T-helper 17 cell (primary cell): ENCODE measurements around the gene ZNF432. TPM values are rescaled to one million over a fixed set of nuclear protein-coding genes. Genes with fewer than 3 reads are reported as not detected.
"Not testable (repeated sequence)": the region's sequence is repeated elsewhere in the genome, so short reads cannot be mapped to it uniquely, and the experiment has no call there.

Source experiments
- ATAC-seq: fragments of 150-1000 bp; cut with Tn5 transposase; 2 replicates; pipeline ENCODE4 v1.10.0; 2021; ENCODE audit warnings: mild to moderate bottlenecking, moderate library complexity
- DNase-seq, 3 donors: peaks; one replicate each; pipeline versions ENCODE4 v3.0.0 to v3.0.0-alpha.2; 2020 to 2021
- H3K9me3 ChIP-seq: one replicate; pipeline ENCODE4 v1.7.0; 2013; ENCODE audit warnings: low read length, mild to moderate bottlenecking; ENCODE audit not compliant: control insufficient read depth, poor library complexity, severe bottlenecking
- H3K27ac Mint-ChIP-seq: one replicate; pipeline ENCODE4 v1.8.0; 2022; ENCODE audit warnings: mild to moderate bottlenecking, moderate library complexity, mixed read lengths
- H3K27me3 Mint-ChIP-seq: one replicate; pipeline ENCODE4 v1.8.0; 2022; ENCODE audit warnings: mixed read lengths
- H3K36me3 Mint-ChIP-seq: one replicate; pipeline ENCODE4 v1.8.0; 2022; ENCODE audit warnings: low read depth, mixed read lengths
- H3K4me1 Mint-ChIP-seq: one replicate; pipeline ENCODE4 v1.8.0; 2022; ENCODE audit warnings: mild to moderate bottlenecking, mixed read lengths
- H3K4me3 Mint-ChIP-seq: one replicate; pipeline ENCODE4 v1.8.0; 2022; ENCODE audit warnings: mild to moderate bottlenecking, moderate library complexity, mixed read lengths
- total RNA-seq, 4 donors: library from RNA in 2 of 4; stranded (reverse) in 2 of 4; gene quantifications; one replicate each; pipeline ENCODE4 v1.2.3 and lab custom pipeline; 2022 to 2026

Gene ZNF432
- total RNA-seq, 2 donors from 2014 or later = 16.6 to 18.7 TPM

- Mint-ChIP-seq H3K27ac (no peak overlapping the region), H3K4me3 (no peak overlapping the region), H3K4me1 (no peaks in the 10 kb centered on the region), H3K27me3 (no peaks in the 10 kb centered on the region), H3K36me3 (peaks cover 9% of the 10 kb centered on the region)
- H3K9me3 ChIP-seq = peaks cover 83% of the 10 kb centered on the region
- no peak for ATAC-seq
- DNase-seq = no peak
Observed at GRCh38 chr19:52034051-52034728, 14.4 kb downstream of the ZNF432 start.

- ATAC-seq (peak; percentile 37), DNase-seq (no peak)
- H3K9me3 ChIP-seq = peaks cover 56% of the 10 kb centered on the region
- no peaks in the 10 kb centered on the region for H3K27me3 Mint-ChIP-seq
- H3K27ac Mint-ChIP-seq = peak overlapping the region; percentile 98
- H3K4me3 Mint-ChIP-seq = peak overlapping the region; percentile 94
- H3K4me1 Mint-ChIP-seq = peaks cover 14% of the 10 kb centered on the region
- H3K36me3 Mint-ChIP-seq = peaks cover 7% of the 10 kb centered on the region
Observed at GRCh38 chr19:52028780-52029123, 19.9 kb downstream of the ZNF432 start.

GRCh38 chr19:52028027-52028779, 20.4 kb downstream of the ZNF432 start, which contains the start of gene ZNF614:
ZNF614 (minus strand) TSS chr19:52028379; CDS start chr19:52025745, 2,634 bp downstream.
- H3K9me3 ChIP-seq = peaks cover 56% of the 10 kb centered on the region
- peak; percentile 89 for ATAC-seq
- Mint-ChIP-seq H3K4me3 (peak within 1 kb of the TSS; percentile 94), H3K27ac (peak within 1 kb of the TSS; percentile 98), H3K4me1 (peaks cover 14% of the 10 kb centered on the region), H3K27me3 (no peaks in the 10 kb centered on the region), H3K36me3 (peaks cover 7% of the 10 kb centered on the region)
- DNase-seq = peak; percentile 56 to 79 (median 57)

- H3K4me1 Mint-ChIP-seq = peaks cover 14% of the 10 kb centered on the region
- H3K36me3 Mint-ChIP-seq, DNase-seq, H3K27me3 Mint-ChIP-seq, ATAC-seq, H3K27ac Mint-ChIP-seq, H3K4me3 Mint-ChIP-seq: not testable (repeated sequence)
- H3K9me3 ChIP-seq = peaks cover 47% of the 10 kb centered on the region
Observed at GRCh38 chr19:52026255-52026990, 22.2 kb downstream of the ZNF432 start.

GRCh38 chr19:52024478-52024877, 24.2 kb downstream of the ZNF432 start:
- not testable (repeated sequence) for H3K4me3 Mint-ChIP-seq, H3K27ac Mint-ChIP-seq, DNase-seq, ATAC-seq, H3K27me3 Mint-ChIP-seq
- H3K4me1 Mint-ChIP-seq = peaks cover 14% of the 10 kb centered on the region
- peaks cover 10% of the 10 kb centered on the region for H3K36me3 Mint-ChIP-seq
- peaks cover 52% of the 10 kb centered on the region for H3K9me3 ChIP-seq

GRCh38 chr19:52022193-52022592, 26.4 kb downstream of the ZNF432 start:
- Mint-ChIP-seq H3K27me3 (no peaks in the 10 kb centered on the region), H3K36me3 (peaks cover 17% of the 10 kb centered on the region), H3K4me3 (no peak overlapping the region), H3K4me1 (no peaks in the 10 kb centered on the region), H3K27ac (no peak overlapping the region)
- ATAC-seq (no peak), DNase-seq (no peak)
- peaks cover 69% of the 10 kb centered on the region for H3K9me3 ChIP-seq

- no peaks in the 10 kb centered on the region for H3K4me1 Mint-ChIP-seq
- no peak overlapping the region for H3K27ac Mint-ChIP-seq
- ATAC-seq = no peak
- peaks cover 21% of the 10 kb centered on the region for H3K36me3 Mint-ChIP-seq
- DNase-seq = no peak
- H3K4me3 Mint-ChIP-seq = no peak overlapping the region
- peaks cover 75% of the 10 kb centered on the region for H3K9me3 ChIP-seq
- no peaks in the 10 kb centered on the region for H3K27me3 Mint-ChIP-seq
Observed at GRCh38 chr19:52020506-52020905, 28.1 kb downstream of the ZNF432 start.

- Mint-ChIP-seq H3K4me3 (no peak overlapping the region), H3K27me3 (no peaks in the 10 kb centered on the region), H3K4me1 (peaks cover 7% of the 10 kb centered on the region), H3K27ac (no peak overlapping the region), H3K36me3 (peaks cover 8% of the 10 kb centered on the region)
- peaks cover 12% of the 10 kb centered on the region for H3K9me3 ChIP-seq
- DNase-seq (no peak), ATAC-seq (no peak)
Observed at GRCh38 chr19:52010674-52011073, 38.0 kb downstream of the ZNF432 start.

GRCh38 chr19:52007806-52008557, 40.7 kb downstream of the ZNF432 start, which contains the start of gene ZNF615:
ZNF615 (minus strand) TSS chr19:52008211; CDS start chr19:52003711, 4,500 bp downstream.
- H3K27ac Mint-ChIP-seq = peak within 1 kb of the TSS; percentile 85
- ATAC-seq = peak; percentile 94
- peak within 1 kb of the TSS; percentile 92 for H3K4me3 Mint-ChIP-seq
- peaks cover 7% of the 10 kb centered on the region for H3K4me1 Mint-ChIP-seq
- peaks cover 10% of the 10 kb centered on the region for H3K9me3 ChIP-seq
- DNase-seq = peak; percentile 66 to 84 (median 71)
- peaks cover 10% of the 10 kb centered on the region for H3K36me3 Mint-ChIP-seq
- H3K27me3 Mint-ChIP-seq = no peaks in the 10 kb centered on the region

GRCh38 chr19:52007451-52007805, 41.2 kb downstream of the ZNF432 start:
- Mint-ChIP-seq H3K36me3 (peaks cover 8% of the 10 kb centered on the region), H3K4me1 (peaks cover 7% of the 10 kb centered on the region), H3K27me3 (no peaks in the 10 kb centered on the region), H3K4me3 (peak overlapping the region; percentile 92), H3K27ac (peak overlapping the region; percentile 85)
- ATAC-seq = peak; percentile 6
- DNase-seq = no peak
- peaks cover 10% of the 10 kb centered on the region for H3K9me3 ChIP-seq

GRCh38 chr19:51994048-51994644, 54.5 kb downstream of the ZNF432 start:
- Mint-ChIP-seq H3K4me1 (no peaks in the 10 kb centered on the region), H3K27me3 (no peaks in the 10 kb centered on the region), H3K4me3 (no peak overlapping the region), H3K36me3 (peaks cover 12% of the 10 kb centered on the region), H3K27ac (no peak overlapping the region)
- peaks cover 54% of the 10 kb centered on the region for H3K9me3 ChIP-seq
- DNase-seq = no peak
- ATAC-seq = no peak

- peaks cover 56% of the 10 kb centered on the region for H3K9me3 ChIP-seq
- no peak overlapping the region for H3K27ac Mint-ChIP-seq
- peaks cover 12% of the 10 kb centered on the region for H3K36me3 Mint-ChIP-seq
- no peaks in the 10 kb centered on the region for H3K4me1 Mint-ChIP-seq
- H3K4me3 Mint-ChIP-seq = no peak overlapping the region
- DNase-seq = no peak
- no peak for ATAC-seq
- H3K27me3 Mint-ChIP-seq = no peaks in the 10 kb centered on the region
Observed at GRCh38 chr19:51993422-51993821, 55.2 kb downstream of the ZNF432 start.
